Adrenal gland (tissue), 12 donors: ENCODE measurements around the gene AGBL4. TPM values are rescaled to one million over a fixed set of nuclear protein-coding genes. Genes with fewer than 3 reads are reported as not detected.

Source experiments
- DNase-seq, 7 donors: peaks; one replicate each; pipeline ENCODE4 v3.0.0-alpha.2; 2019 to 2020
- H3K27ac ChIP-seq, 5 donors: fragments of 200-600 bp; sonication (generic) in 4 of 5; 1 replicate in 3 of 5; 2 replicates in 2 of 5; pipeline versions ENCODE4 v1.5.1 to v1.8.0; 2016 to 2020; ENCODE audit warnings: mild to moderate bottlenecking in 1 of 5
- H3K27me3 ChIP-seq: fragments of 200-600 bp; 2 replicates; pipeline ENCODE4 v1.8.0; 2021
- H3K36me3 ChIP-seq, 2 donors: fragments of 200-600 bp; replicated peaks in 1 of 2; 1 replicate in 1 of 2; 2 replicates in 1 of 2; pipeline versions ENCODE4 v1.5.1 to v1.8.0; 2018 to 2022
- H3K4me1 ChIP-seq, 2 donors: fragments of 200-600 bp; replicated peaks in 1 of 2; 1 replicate in 1 of 2; 2 replicates in 1 of 2; pipeline versions ENCODE4 v1.5.1 to v1.8.0; 2018 to 2021
- H3K4me3 ChIP-seq, 4 donors: fragments of 200-600 bp; sonication (generic) in 3 of 4; one replicate each; pipeline ENCODE4 v1.5.1; 2016 to 2018
- H3K9me3 ChIP-seq, 3 donors: fragments of 200-600 bp; sonication (generic) in 1 of 3; replicated peaks in 1 of 3; 1 replicate in 2 of 3; 2 replicates in 1 of 3; pipeline versions ENCODE4 v1.5.1 to v1.8.0; 2016 to 2021
- CTCF ChIP-seq, 6 experiments: fragments of 450-650 bp in 4 of 6; fragments of 200-600 bp in 2 of 6; sonication (generic) in 1 of 6; IDR thresholded peaks; 1 replicate in 5 of 6; 2 replicates in 1 of 6; pipeline versions ENCODE4 v1.5.1 to v1.8.0; 2016 to 2021; ENCODE audit warnings: antibody characterized with exemption in 6 of 6, mild to moderate bottlenecking in 2 of 6, moderate library complexity in 1 of 6
- POLR2A ChIP-seq, 2 donors: fragments of 450-650 bp; IDR thresholded peaks; one replicate each; pipeline ENCODE4 v1.6.1; 2017; ENCODE audit warnings: antibody characterized with exemption in 2 of 2, mild to moderate bottlenecking in 2 of 2, moderate library complexity in 1 of 2
- WGBS, 4 donors: extraction: QIAGEN DNeasy Blood & Tissue Kit in 2 of 4; methylation state at CpG; one replicate each; pipeline versions ENCODE4 v1.1.5 to v1.1.7; 2013 to 2017; 5-methylcytosine and 5-hydroxymethylcytosine counted together
- intact Hi-C, 2 donors: fragments of 100-400 bp; cut with DNase I; formaldehyde crosslinking; loops; one replicate each; pipeline versions ENCODE4 v1.14.1 to v1.15.0; 2022 to 2023
- polyA plus RNA-seq, 3 donors: library from polyadenylated mRNA; stranded (reverse); fragments of 200-250 nt in 2 of 3; fragments of 350-450 nt in 1 of 3; fragmentation: Illumina TruSeq in 1 of 3; extraction: RNeasy Lipid Tissue Mini Kit (QIAGEN cat#74804) in 1 of 3; gene quantifications; one replicate each; pipeline ENCODE4 v1.2.3, GENCODE V29; 2013 to 2014
- total RNA-seq, 9 donors: library from RNA; depleted of rRNA in 4 of 9; stranded (reverse); fragments of >200 nt in 4 of 9; fragments of 120-200 nt in 1 of 9; fragmentation: NEBNext Ultra II Directional in 1 of 9; extraction: Animal tissue kit (Norgen Biotek cat#: 25700) in 1 of 9; gene quantifications; one replicate each; pipeline versions ENCODE4 v1.1.0 to v1.2.4, GENCODE V29; 2013 to 2023
- donor health status: healthy with polysubstance abuse.
- donor health status: Bipolar disorder and iron deficiency.
- donor health status: DM: yes; HTN: yes; CAD: no.
- donor health status: DM: no; HTN: no; CAD: no.
- donor health status: DM: no; HTN: no; CAD: no.
- donor health status: DM: yes; HTN: yes; CAD: no.

The AGBL4 gene
- total and polyA plus RNA-seq, 12 donors = 0.10 to 1.9 (median 0.80) TPM; not detected in 2

GRCh38 chr1:49627781-49628180, 396.0 kb downstream of the AGBL4 start:
- WGBS, 4 donors = 75 to 93% (median 83%) methylated on average over 3 of the region's 3 CpGs
- Histone ChIP-seq H3K36me3 (no peaks in the 10 kb centered on the region), H3K4me1 (no peaks in the 10 kb centered on the region), H3K27me3 (no peaks in the 10 kb centered on the region), H3K9me3 (no peaks in the 10 kb centered on the region), H3K4me3 (no peak overlapping the region), H3K27ac (no peak overlapping the region)
- DNase-seq = no peak
- intact Hi-C loops = no loop called here
- TF ChIP-seq POLR2A (IDR thresholded peaks at IDR 0.05) (no peak), CTCF (IDR thresholded peaks at IDR 0.05) (no peak)

GRCh38 chr1:49626472-49626871, 397.3 kb downstream of the AGBL4 start:
- H3K27me3 ChIP-seq = no peaks in the 10 kb centered on the region

GRCh38 chr1:49622877-49623276, 400.9 kb downstream of the AGBL4 start:
- intact Hi-C loops = no loop called here
- Histone ChIP-seq H3K4me3 (no peak overlapping the region), H3K27me3 (no peaks in the 10 kb centered on the region), H3K9me3 (no peaks in the 10 kb centered on the region), H3K27ac (no peak overlapping the region), H3K36me3 (no peaks in the 10 kb centered on the region), H3K4me1 (no peaks in the 10 kb centered on the region)
- DNase-seq = no peak
- TF ChIP-seq CTCF (IDR thresholded peaks at IDR 0.05) (no peak), POLR2A (IDR thresholded peaks at IDR 0.05) (no peak)
- WGBS, 4 donors = 82 to 91% (median 85%) methylated on average over 3 of the region's 3 CpGs

More at GRCh38 chr1:49626472-49626871, 397.3 kb downstream of the AGBL4 start:
- Histone ChIP-seq H3K4me1 (no peaks in the 10 kb centered on the region), H3K27ac (no peak overlapping the region), H3K4me3 (no peak overlapping the region), H3K9me3 (no peaks in the 10 kb centered on the region), H3K36me3 (no peaks in the 10 kb centered on the region)
- intact Hi-C loops = no loop called here
- no peak for DNase-seq
- TF ChIP-seq CTCF (IDR thresholded peaks at IDR 0.05) = no peak
- TF ChIP-seq POLR2A (IDR thresholded peaks at IDR 0.05) = no peak

GRCh38 chr1:49606082-49606481, 417.7 kb downstream of the AGBL4 start:
- H3K27ac ChIP-seq = no peak overlapping the region
- intact Hi-C loops = no loop called here
- H3K36me3 ChIP-seq = no peaks in the 10 kb centered on the region
- TF ChIP-seq CTCF (IDR thresholded peaks at IDR 0.05) = no peak
- no peak for TF ChIP-seq POLR2A (IDR thresholded peaks at IDR 0.05)
- no peak for DNase-seq
- H3K4me1 ChIP-seq = no peaks in the 10 kb centered on the region
- WGBS, 4 donors = 68 to 82% (median 78%) methylated on average over 5 of the region's 5 CpGs
- no peaks in the 10 kb centered on the region for H3K27me3 ChIP-seq
- no peak overlapping the region for H3K4me3 ChIP-seq
- H3K9me3 ChIP-seq = no peaks in the 10 kb centered on the region
